Psoas muscle (tissue), 8 donors: ENCODE data around the gene HRH1. TPM values are rescaled to one million over a fixed set of nuclear protein-coding genes. Genes with fewer than 3 reads are reported as not detected.
"Not testable (repeated sequence)": the region's sequence is repeated elsewhere in the genome, so short reads cannot be mapped to it uniquely, and the experiment has no call there.

Experiments
- ATAC-seq, 4 donors: fragments of 200-7000 bp; cut with Tn5 transposase; one replicate each; pipeline ENCODE4 v1.9.1; 2020; ENCODE audit warnings: moderate library complexity in 3 of 4, mild to moderate bottlenecking in 2 of 4
- DNase-seq, 2 donors: peaks; one replicate each; pipeline ENCODE4 v3.0.0-alpha.2; 2020
- H3K27ac ChIP-seq: fragments of 200-600 bp; one replicate; pipeline ENCODE4 v1.8.0; 2022
- H3K27me3 ChIP-seq, 3 donors: fragments of 200-600 bp in 1 of 3; one replicate each; pipeline versions ENCODE4 v1.6.1 to v1.8.0; 2013 to 2022; ENCODE audit warnings: low read length in 2 of 3, mild to moderate bottlenecking in 2 of 3, moderate library complexity in 1 of 3; ENCODE audit not compliant: insufficient read depth in 3 of 3
- H3K36me3 ChIP-seq, 2 donors: fragments of 200-600 bp in 1 of 2; one replicate each; pipeline versions ENCODE4 v1.6.1 to v1.8.0; 2013 to 2022; ENCODE audit warnings: low read depth in 1 of 2, mild to moderate bottlenecking in 1 of 2, moderate library complexity in 1 of 2; ENCODE audit not compliant: insufficient read depth in 1 of 2
- H3K4me1 ChIP-seq: fragments of 200-600 bp; one replicate; pipeline ENCODE4 v1.8.0; 2022
- H3K4me3 ChIP-seq: fragments of 200-600 bp; one replicate; pipeline ENCODE4 v1.8.0; 2022; ENCODE audit warnings: mild to moderate bottlenecking
- H3K9me3 ChIP-seq: fragments of 200-600 bp; one replicate; pipeline ENCODE4 v1.8.0; 2022
- WGBS, 3 donors: extraction: QIAGEN DNeasy Blood & Tissue Kit; methylation state at CpG; one replicate each; pipeline versions ENCODE4 v1.1.6 to v1.1.7; 2013; 5-methylcytosine and 5-hydroxymethylcytosine counted together
- intact Hi-C, 2 donors: fragments of 100-400 bp; cut with DNase I; formaldehyde crosslinking; loops; one replicate each; pipeline versions ENCODE4 v1.11.0 to v1.14.2; 2022
- polyA plus RNA-seq, 3 donors: library from polyadenylated mRNA; stranded (reverse); fragments of 200-250 nt; gene quantifications; one replicate each; pipeline ENCODE4 v1.2.3, GENCODE V29; 2013
- total RNA-seq, 4 donors: library from RNA; stranded (reverse); fragmentation: NEBNext Ultra II Directional in 2 of 4; extraction: Animal tissue kit (Norgen Biotek cat#: 25700) in 2 of 4; gene quantifications; one replicate each; pipeline versions ENCODE4 v1.2.1 to v1.2.4, GENCODE V29; 2021 to 2023
- TF ChIP-seq, protein P1 (sequence below): fragments of 200-600 bp; IDR thresholded peaks from one replicate; pipeline ENCODE4 v1.8.0; 2022; ENCODE audit warnings: antibody characterized with exemption
- donor health status: healthy with polysubstance abuse.
- donor health status: DM: no; HTN: no; CAD: no; lungs with moderate emphysema.
- donor health status: Bipolar disorder and iron deficiency.
- donor health status: healthy.
- donor health status: DM: yes; HTN: yes; CAD: no.
- donor health status: DM: no; HTN: no; CAD: no.
- donor health status: DM: no; HTN: no; CAD: no.
- donor health status: DM: yes; HTN: yes; CAD: no.

HRH1 gene
- total and polyA plus RNA-seq, 7 donors = 0.29 to 1.5 (median 1.2) TPM

DNA sequence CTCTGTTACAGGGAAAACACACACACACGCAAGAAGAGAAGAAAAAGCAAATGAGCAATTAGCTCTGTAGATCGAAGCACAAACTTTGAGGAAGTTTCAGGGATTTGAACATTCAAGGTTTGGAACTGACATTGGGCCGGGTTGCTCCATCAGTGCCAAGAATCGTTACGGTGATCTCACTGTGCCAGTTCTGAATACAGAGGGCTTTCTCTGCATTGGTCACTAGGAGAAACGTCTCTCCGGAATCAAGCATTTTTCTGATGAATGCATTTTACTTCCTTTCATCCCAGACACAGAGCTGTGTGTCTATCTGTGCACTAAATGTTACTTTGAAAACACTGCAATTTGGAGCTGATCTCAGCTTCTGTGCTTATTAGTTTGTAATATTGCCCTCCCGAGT, 11.2 kb downstream of the HRH1 start:
- no peak for DNase-seq
- TF ChIP-seq, protein P1, sequence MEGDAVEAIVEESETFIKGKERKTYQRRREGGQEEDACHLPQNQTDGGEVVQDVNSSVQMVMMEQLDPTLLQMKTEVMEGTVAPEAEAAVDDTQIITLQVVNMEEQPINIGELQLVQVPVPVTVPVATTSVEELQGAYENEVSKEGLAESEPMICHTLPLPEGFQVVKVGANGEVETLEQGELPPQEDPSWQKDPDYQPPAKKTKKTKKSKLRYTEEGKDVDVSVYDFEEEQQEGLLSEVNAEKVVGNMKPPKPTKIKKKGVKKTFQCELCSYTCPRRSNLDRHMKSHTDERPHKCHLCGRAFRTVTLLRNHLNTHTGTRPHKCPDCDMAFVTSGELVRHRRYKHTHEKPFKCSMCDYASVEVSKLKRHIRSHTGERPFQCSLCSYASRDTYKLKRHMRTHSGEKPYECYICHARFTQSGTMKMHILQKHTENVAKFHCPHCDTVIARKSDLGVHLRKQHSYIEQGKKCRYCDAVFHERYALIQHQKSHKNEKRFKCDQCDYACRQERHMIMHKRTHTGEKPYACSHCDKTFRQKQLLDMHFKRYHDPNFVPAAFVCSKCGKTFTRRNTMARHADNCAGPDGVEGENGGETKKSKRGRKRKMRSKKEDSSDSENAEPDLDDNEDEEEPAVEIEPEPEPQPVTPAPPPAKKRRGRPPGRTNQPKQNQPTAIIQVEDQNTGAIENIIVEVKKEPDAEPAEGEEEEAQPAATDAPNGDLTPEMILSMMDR = no peak
- Histone ChIP-seq H3K4me1 (no peaks in the 10 kb centered on the region), H3K27me3 (peaks cover 0 to 6% (median 0%) of the 10 kb centered on the region in 3 donors), H3K36me3 (no peaks in the 10 kb centered on the region), H3K9me3 (no peaks in the 10 kb centered on the region), H3K4me3 (no peak overlapping the region), H3K27ac (no peak overlapping the region)
- intact Hi-C loops = no loop called here
- WGBS, 3 donors = 43 to 66% (median 48%) methylated on average over 8 of the region's 8 CpGs
- no peak for ATAC-seq

GRCh38 chr3:11166807-11167400, 12.6 kb downstream of the HRH1 start:
- intact Hi-C loops, H3K4me1 ChIP-seq, ATAC-seq, H3K36me3 ChIP-seq, H3K27ac ChIP-seq, DNase-seq, H3K4me3 ChIP-seq, H3K27me3 ChIP-seq, H3K9me3 ChIP-seq: not testable (repeated sequence)
- 48 to 66% (median 53%) methylated on average over 9 to 11 of the region's 12 CpGs for WGBS, 3 donors

DNA sequence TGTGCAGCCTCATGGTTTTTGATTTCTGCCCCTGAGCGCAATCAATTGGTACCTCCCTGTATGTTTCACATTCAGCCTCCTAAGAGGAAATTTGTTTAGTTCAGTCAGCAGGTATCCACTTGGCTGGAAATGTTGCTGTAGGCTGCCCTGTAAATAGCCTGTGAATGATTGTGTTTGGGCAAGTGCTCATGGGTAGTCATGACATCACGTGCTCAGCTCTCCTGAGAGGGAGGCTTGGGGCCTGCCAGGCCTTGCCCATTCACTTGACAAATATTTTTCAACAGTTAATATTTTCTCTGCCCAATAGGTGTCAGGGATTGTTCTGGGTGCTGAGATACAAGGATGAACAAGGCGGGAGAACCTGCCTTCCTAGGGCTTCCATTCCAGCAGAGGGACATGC, 13.3 kb downstream of the HRH1 start:
- H3K36me3 ChIP-seq = no peaks in the 10 kb centered on the region
- ATAC-seq (no peak), DNase-seq (no peak)
- WGBS, 3 donors = 85 to 95% (median 93%) methylated on average over 3 of the region's 3 CpGs
- no peak overlapping the region for H3K4me3 ChIP-seq
- H3K27ac ChIP-seq = no peak overlapping the region
- peaks cover 0 to 8% (median 0%) of the 10 kb centered on the region in 3 donors for H3K27me3 ChIP-seq
- H3K4me1 ChIP-seq = no peaks in the 10 kb centered on the region
- intact Hi-C loops = no loop called here
- TF ChIP-seq, protein P1 = no peak
- no peaks in the 10 kb centered on the region for H3K9me3 ChIP-seq

GRCh38 chr3:11168406-11168805, 14.1 kb downstream of the HRH1 start:
- intact Hi-C loops = no loop called here
- WGBS, 3 donors = 96 to 97% (median 96%) methylated on average over 13 of the region's 13 CpGs
- no peak for ATAC-seq
- TF ChIP-seq, protein P1 = no peak
- H3K27me3 ChIP-seq = peaks cover 0 to 8% (median 0%) of the 10 kb centered on the region in 3 donors
- no peak overlapping the region for H3K27ac ChIP-seq
- DNase-seq = no peak
- no peaks in the 10 kb centered on the region for H3K36me3 ChIP-seq
- no peaks in the 10 kb centered on the region for H3K4me1 ChIP-seq
- H3K4me3 ChIP-seq = no peak overlapping the region
- no peaks in the 10 kb centered on the region for H3K9me3 ChIP-seq

DNA sequence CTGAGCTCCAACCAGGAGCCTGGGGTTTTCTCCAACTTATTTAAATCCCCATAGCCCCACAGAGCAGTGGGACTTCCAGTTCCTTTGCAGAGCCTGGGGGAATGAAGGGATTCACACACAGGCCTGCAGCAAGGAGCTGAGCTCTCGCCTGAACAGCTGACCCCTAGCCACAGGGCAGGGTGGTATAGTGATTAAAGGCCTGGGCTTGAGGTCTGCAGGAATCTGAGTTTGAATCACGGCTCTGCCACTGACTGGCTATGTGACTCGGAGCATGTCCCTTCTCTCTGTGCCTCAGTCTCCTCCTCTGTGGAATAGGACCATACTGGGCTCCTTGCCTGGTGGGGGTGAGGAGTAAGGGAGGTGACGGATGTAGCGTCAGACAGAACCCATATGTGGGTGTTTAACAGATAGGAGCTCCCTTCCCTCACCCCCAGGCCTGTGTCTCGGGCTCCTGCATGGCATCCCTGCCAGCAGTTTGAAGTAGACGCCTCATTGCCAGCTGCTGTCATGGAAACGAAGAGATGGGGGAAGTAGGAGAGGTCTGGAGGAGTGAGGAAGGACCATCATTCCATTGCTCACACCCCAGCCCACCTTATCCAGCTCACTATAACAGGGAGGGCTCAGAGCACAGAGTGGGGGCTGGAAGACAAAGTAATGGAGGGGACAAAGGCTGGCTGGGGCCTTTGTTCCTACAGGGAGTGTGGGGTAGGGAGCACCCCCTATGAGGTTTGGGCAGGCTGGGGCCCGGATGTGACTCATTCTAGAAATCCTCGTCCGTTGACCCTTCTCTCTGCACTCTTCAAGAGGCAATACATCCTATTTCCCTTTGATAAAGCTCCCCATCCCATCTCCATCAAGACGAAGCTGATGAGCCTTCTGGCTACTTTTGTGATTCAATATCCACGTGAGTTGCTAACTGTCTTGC, 14.8 kb downstream of the HRH1 start:
- Histone ChIP-seq H3K27ac (no peak overlapping the region), H3K4me3 (no peak overlapping the region), H3K27me3 (peaks cover 0 to 3% (median 0%) of the 10 kb centered on the region in 3 donors), H3K4me1 (no peaks in the 10 kb centered on the region), H3K36me3 (no peaks in the 10 kb centered on the region), H3K9me3 (no peaks in the 10 kb centered on the region)
- TF ChIP-seq, protein P1 = no peak
- 86 to 96% (median 94%) methylated on average over 13 of the region's 13 CpGs for WGBS, 3 donors
- no peak for DNase-seq
- ATAC-seq = no peak
- intact Hi-C loops = no loop called here
